A549 (cell line): ENCODE measurements around the gene LSM3. TPM values are rescaled to one million over a fixed set of nuclear protein-coding genes. Genes with fewer than 3 reads are reported as not detected.

Experiments
- ATAC-seq, 2 experiments: fragments of 200-7000 bp in 1 of 2; fragments of >200 bp in 1 of 2; cut with Nextera tagmentation in 1 of 2; cut with Tn5 transposase in 1 of 2; 3 replicates each; pipeline versions ENCODE4 v1.8.0 to v1.9.1; 2018 to 2020; ENCODE audit warnings: mild to moderate bottlenecking in 1 of 2, moderate library complexity in 1 of 2
- CTCF ChIA-PET: fragments of 300-600 bp; sonication (Branson Sonifier 250); formaldehyde crosslinking; extraction: SDS; loops from one replicate; lab custom pipeline; 2021; ENCODE audit warnings: antibody characterized with exemption, inconsistent platforms; lab: Yijun Ruan, JAX
- POLR2A ChIA-PET: fragments of 350-600 bp; formaldehyde crosslinking; extraction: SDS; loops from one replicate; lab custom pipeline; 2021; ENCODE audit warnings: antibody characterized with exemption, inconsistent platforms; lab: Yijun Ruan, JAX
- DNase-seq, 2 experiments: peaks; one replicate each; pipeline versions ENCODE4 v3.0.0 to v3.0.0-alpha.2; 2011 to 2016; ENCODE audit warnings: low read depth in 1 of 2, low spot score in 1 of 2
- FAIRE-seq: peaks from 2 replicates; lab custom pipeline; 2011; peaks lifted over from hg19 to GRCh38; lab: Jason Lieb, UNC
- H3K27ac ChIP-seq, 2 experiments: fragments of >200 bp; sonication (Bioruptor Twin); formaldehyde crosslinking; 3 replicates each; pipeline ENCODE4 v1.5.1; 2016 to 2017
- H3K4me1 ChIP-seq: fragments of >200 bp; sonication (Bioruptor Twin); formaldehyde crosslinking; 3 replicates; pipeline ENCODE4 v1.6.1; 2016
- H3K4me2 ChIP-seq: fragments of >200 bp; sonication (Bioruptor Twin); formaldehyde crosslinking; 3 replicates; pipeline ENCODE4 v1.6.1; 2016
- H3K4me3 ChIP-seq: fragments of >200 bp; sonication (Bioruptor Twin); formaldehyde crosslinking; 3 replicates; pipeline ENCODE4 v1.5.1; 2016
- H3K9me3 ChIP-seq: fragments of >200 bp; sonication (Bioruptor Twin); formaldehyde crosslinking; 3 replicates; pipeline ENCODE4 v1.6.1; 2016
- CBX8 ChIP-seq: fragments of 200-600 bp; sonication (generic); IDR thresholded peaks from 2 replicates; pipeline ENCODE4 v1.6.1; 2016
- CEBPB ChIP-seq, 2 experiments: fragments of >200 bp in 1 of 2; sonication (Bioruptor Twin) in 1 of 2; formaldehyde crosslinking in 1 of 2; IDR thresholded peaks; 2 replicates each; pipeline ENCODE4 v1.6.1; 2012 to 2016
- CHD2 ChIP-seq: fragments of 150-350 bp; IDR thresholded peaks from 2 replicates; pipeline ENCODE4 v1.6.1; 2014; ENCODE audit warnings: low read length; ENCODE audit not compliant: partially characterized antibody
- CHD4 ChIP-seq: fragments of 200-600 bp; sonication (generic); IDR thresholded peaks from 2 replicates; pipeline ENCODE4 v1.6.1; 2016; ENCODE audit warnings: antibody characterized with exemption, mild to moderate bottlenecking, borderline replicate concordance
- EHF ChIP-seq: fragments of 250-450 bp; sonication (Bioruptor Pico); IDR thresholded peaks from 2 replicates; pipeline ENCODE4 v1.5.0; 2020; ENCODE audit warnings: mild to moderate bottlenecking
- EP300 ChIP-seq, 2 experiments: fragments of >200 bp; sonication (Bioruptor Twin); formaldehyde crosslinking; IDR thresholded peaks; 2 replicates in 1 of 2; 3 replicates in 1 of 2; pipeline ENCODE4 v1.6.1; 2016 to 2017
- KDM5A ChIP-seq: fragments of 200-600 bp; sonication (generic); IDR thresholded peaks from 2 replicates; pipeline ENCODE4 v1.6.1; 2016; ENCODE audit warnings: antibody characterized with exemption, mild to moderate bottlenecking
- PHF8 ChIP-seq: fragments of 200-600 bp; sonication (generic); IDR thresholded peaks from 2 replicates; pipeline ENCODE4 v1.6.1; 2016; ENCODE audit warnings: low read depth, mild to moderate bottlenecking, antibody characterized with exemption, moderate library complexity, borderline replicate concordance
- POLR2A ChIP-seq: IDR thresholded peaks from 2 replicates; pipeline ENCODE4 v1.6.1; 2012; ENCODE audit warnings: mild to moderate bottlenecking, low read length
- POLR2AphosphoS2 ChIP-seq: conservative IDR thresholded peaks from 2 replicates; pipeline ENCODE4 v1.6.1; 2012; ENCODE audit warnings: low read length, improper control_type of control experiment, inconsistent platforms
- RAD21 ChIP-seq, 2 experiments: fragments of >200 bp in 1 of 2; sonication (Bioruptor Twin) in 1 of 2; formaldehyde crosslinking in 1 of 2; IDR thresholded peaks in 1 of 2; conservative IDR thresholded peaks in 1 of 2; 2 replicates in 1 of 2; 3 replicates in 1 of 2; pipeline ENCODE4 v1.6.1; 2012 to 2018; ENCODE audit warnings: inconsistent platforms in 1 of 2
- SREBF2 ChIP-seq: fragments of 450-650 bp; IDR thresholded peaks from 2 replicates; pipeline ENCODE4 v1.6.1; 2014; ENCODE audit warnings: mild to moderate bottlenecking, moderate library complexity
- TFCP2L1 ChIP-seq: fragments of 250-450 bp; sonication (Bioruptor Pico); IDR thresholded peaks from 2 replicates; pipeline ENCODE4 v1.5.0; 2021; ENCODE audit warnings: mild to moderate bottlenecking
- TP53 ChIP-seq: fragments of 250-450 bp; sonication (Bioruptor Pico); IDR thresholded peaks from 2 replicates; pipeline ENCODE4 v1.5.0; 2021; ENCODE audit warnings: mild to moderate bottlenecking, moderate library complexity
- ZC3H11A ChIP-seq: fragments of 450-650 bp; IDR thresholded peaks from 2 replicates; pipeline ENCODE4 v1.6.1; 2014; ENCODE audit warnings: antibody characterized with exemption, mild to moderate bottlenecking
- ZSCAN20 ChIP-seq: fragments of 250-450 bp; sonication (Bioruptor Pico); IDR thresholded peaks from 2 replicates; pipeline ENCODE4 v1.8.0; 2022; ENCODE audit warnings: mild to moderate bottlenecking, moderate library complexity
- WGBS: methylation state at CpG from one replicate; pipeline ENCODE4 v1.1.6; 2017; ENCODE audit errors: missing lambda C conversion rate; 5-methylcytosine and 5-hydroxymethylcytosine counted together
- polyA plus RNA-seq, 4 experiments: library from polyadenylated mRNA; depleted of rRNA in 3 of 4; stranded (reverse); fragments of >200 nt; fragmentation: RNase III in 1 of 4; extraction: RNeasy Plus Mini Kit Qiagen cat#74134 plus additional on column Dnase treatment in 1 of 4; gene quantifications; 2 replicates in 3 of 4; 3 replicates in 1 of 4; pipeline ENCODE4 v1.2.3, GENCODE V29; 2011 to 2017
- TF ChIP-seq, protein P1 (sequence below): IDR thresholded peaks from 2 replicates; pipeline ENCODE4 v1.6.1; 2012
- TF ChIP-seq, protein P2 (sequence below): fragments of >200 bp; sonication (Bioruptor Twin); formaldehyde crosslinking; IDR thresholded peaks from 3 replicates; pipeline ENCODE4 v1.5.1; 2016
- TF ChIP-seq, protein P3 (sequence below): IDR thresholded peaks from 2 replicates; pipeline ENCODE4 v1.6.1; 2012; ENCODE audit warnings: low read depth, borderline replicate concordance
- TF ChIP-seq, protein P4 (sequence below): fragments of 450-650 bp; IDR thresholded peaks from 2 replicates; pipeline ENCODE4 v1.6.1; 2014; ENCODE audit warnings: antibody characterized with exemption
- TF ChIP-seq, protein P5 (sequence below): fragments of >200 bp; sonication (Bioruptor Twin); formaldehyde crosslinking; IDR thresholded peaks from 2 replicates; pipeline ENCODE4 v1.6.1; 2016

Gene LSM3
- polyA plus RNA-seq, 2 of the 4 experiments (the other 2 are of a cell fraction), result 23.9 to 32.0 TPM

DNA sequence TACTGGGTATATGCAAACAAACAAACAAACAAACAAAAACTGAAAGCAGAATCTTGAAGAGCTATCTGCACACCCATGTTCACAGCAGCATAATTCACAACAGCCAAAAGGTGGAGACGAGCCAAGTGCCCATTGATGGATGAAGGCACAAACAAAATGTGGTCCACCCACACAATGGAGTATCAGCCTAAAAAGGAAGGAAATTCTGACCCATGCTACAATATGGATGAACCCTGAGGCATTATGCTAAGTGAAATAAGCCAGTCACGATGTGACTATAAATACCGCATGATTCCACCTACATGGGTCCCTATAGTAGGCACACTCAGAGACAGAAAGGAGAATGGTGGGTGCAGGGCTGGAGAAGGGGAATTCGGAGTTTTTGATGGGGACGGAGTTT, 24.3 kb upstream of the LSM3 start:
- H3K4me1 ChIP-seq, result no peaks in the 10 kb centered on the region
- H3K4me3 ChIP-seq, result no peak overlapping the region
- TF ChIP-seq EP300 (IDR thresholded peaks at IDR 0.05), result no peak
- no peak for TF ChIP-seq EHF
- no peak for TF ChIP-seq ZC3H11A
- no peak for TF ChIP-seq ZSCAN20 (CRISPR knock-in tag)
- no peak for TF ChIP-seq TP53 (CRISPR knock-in tag)
- no peak for TF ChIP-seq SREBF2
- TF ChIP-seq, protein P1, sequence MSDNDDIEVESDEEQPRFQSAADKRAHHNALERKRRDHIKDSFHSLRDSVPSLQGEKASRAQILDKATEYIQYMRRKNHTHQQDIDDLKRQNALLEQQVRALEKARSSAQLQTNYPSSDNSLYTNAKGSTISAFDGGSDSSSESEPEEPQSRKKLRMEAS, result no peak
- no peak for TF ChIP-seq KDM5A
- TF ChIP-seq PHF8, result no peak
- TF ChIP-seq, protein P2, sequence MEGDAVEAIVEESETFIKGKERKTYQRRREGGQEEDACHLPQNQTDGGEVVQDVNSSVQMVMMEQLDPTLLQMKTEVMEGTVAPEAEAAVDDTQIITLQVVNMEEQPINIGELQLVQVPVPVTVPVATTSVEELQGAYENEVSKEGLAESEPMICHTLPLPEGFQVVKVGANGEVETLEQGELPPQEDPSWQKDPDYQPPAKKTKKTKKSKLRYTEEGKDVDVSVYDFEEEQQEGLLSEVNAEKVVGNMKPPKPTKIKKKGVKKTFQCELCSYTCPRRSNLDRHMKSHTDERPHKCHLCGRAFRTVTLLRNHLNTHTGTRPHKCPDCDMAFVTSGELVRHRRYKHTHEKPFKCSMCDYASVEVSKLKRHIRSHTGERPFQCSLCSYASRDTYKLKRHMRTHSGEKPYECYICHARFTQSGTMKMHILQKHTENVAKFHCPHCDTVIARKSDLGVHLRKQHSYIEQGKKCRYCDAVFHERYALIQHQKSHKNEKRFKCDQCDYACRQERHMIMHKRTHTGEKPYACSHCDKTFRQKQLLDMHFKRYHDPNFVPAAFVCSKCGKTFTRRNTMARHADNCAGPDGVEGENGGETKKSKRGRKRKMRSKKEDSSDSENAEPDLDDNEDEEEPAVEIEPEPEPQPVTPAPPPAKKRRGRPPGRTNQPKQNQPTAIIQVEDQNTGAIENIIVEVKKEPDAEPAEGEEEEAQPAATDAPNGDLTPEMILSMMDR, result no peak
- TF ChIP-seq, protein P3, sequence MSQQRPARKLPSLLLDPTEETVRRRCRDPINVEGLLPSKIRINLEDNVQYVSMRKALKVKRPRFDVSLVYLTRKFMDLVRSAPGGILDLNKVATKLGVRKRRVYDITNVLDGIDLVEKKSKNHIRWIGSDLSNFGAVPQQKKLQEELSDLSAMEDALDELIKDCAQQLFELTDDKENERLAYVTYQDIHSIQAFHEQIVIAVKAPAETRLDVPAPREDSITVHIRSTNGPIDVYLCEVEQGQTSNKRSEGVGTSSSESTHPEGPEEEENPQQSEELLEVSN, result no peak
- TF ChIP-seq RAD21 (conservative IDR thresholded peaks at IDR 0.05 in 1 of 2, IDR thresholded peaks at IDR 0.05 in 1 of 2), result no peak
- no peak for TF ChIP-seq CEBPB (IDR thresholded peaks at IDR 0.05)
- no peak for TF ChIP-seq CHD2
- TF ChIP-seq, all 56 proteins: peak for 0
- ATAC-seq, result no peak
- CTCF ChIA-PET, result interaction anchor here (1.3 to 3.6 kb wide), 5 partner anchors 8 to 49 kb away, joined by 3 to 17 read pairs (median 5); no protein-coding TSS in a partner anchor
- POLR2A ChIA-PET, result interaction anchor here (0.7 to 2.0 kb wide), 2 partner anchors 13 to 24 kb away, joined by 3 to 10 read pairs; partner anchors contain the start of genes LSM3 and XPC
- 94% methylated on average over 5 of the region's 5 CpGs for WGBS
- Histone ChIP-seq H3K27ac (no peak overlapping the region), H3K4me2 (no peak overlapping the region), H3K9me3 (no peaks in the 10 kb centered on the region)
- FAIRE-seq, result no peak
- no peak for DNase-seq

DNA sequence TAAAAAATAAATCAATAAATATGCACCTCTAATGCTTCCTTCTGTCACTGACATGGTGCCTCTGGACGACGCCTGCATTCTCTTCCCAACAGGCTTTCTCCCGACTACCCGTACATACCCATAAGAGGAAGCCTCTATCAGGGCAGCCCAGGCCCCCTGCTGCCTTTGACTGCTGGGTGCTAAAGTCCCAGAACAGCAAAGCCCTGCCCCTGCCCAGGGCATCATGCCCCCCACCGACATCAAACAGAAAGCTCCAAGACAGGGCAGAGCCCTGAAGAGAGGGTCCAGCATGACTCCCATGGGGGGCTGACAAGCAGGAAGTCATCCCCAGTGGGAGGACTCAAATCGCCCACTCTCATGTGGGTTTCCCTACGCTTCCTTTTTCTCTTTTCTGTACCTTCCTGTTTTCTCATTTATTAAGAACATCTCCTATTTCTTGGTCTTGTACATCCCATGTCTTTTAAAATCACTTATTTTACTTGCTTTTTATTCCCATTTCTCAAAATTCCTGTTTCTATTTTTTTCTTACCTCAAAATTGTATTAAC, 23.6 kb upstream of the LSM3 start:
- no peaks in the 10 kb centered on the region for H3K9me3 ChIP-seq
- H3K27ac ChIP-seq, result no peak overlapping the region
- TF ChIP-seq EP300 (IDR thresholded peaks at IDR 0.05), result no peak
- TF ChIP-seq KDM5A, result no peak
- TF ChIP-seq CEBPB (IDR thresholded peaks at IDR 0.05), result no peak
- no peak for TF ChIP-seq CBX8
- no peak for TF ChIP-seq CHD4
- TF ChIP-seq, protein P4, sequence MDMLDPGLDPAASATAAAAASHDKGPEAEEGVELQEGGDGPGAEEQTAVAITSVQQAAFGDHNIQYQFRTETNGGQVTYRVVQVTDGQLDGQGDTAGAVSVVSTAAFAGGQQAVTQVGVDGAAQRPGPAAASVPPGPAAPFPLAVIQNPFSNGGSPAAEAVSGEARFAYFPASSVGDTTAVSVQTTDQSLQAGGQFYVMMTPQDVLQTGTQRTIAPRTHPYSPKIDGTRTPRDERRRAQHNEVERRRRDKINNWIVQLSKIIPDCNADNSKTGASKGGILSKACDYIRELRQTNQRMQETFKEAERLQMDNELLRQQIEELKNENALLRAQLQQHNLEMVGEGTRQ, result no peak
- TF ChIP-seq SREBF2, result no peak
- no peak for TF ChIP-seq POLR2AphosphoS2
- TF ChIP-seq, protein P3, result no peak
- no peak for TF ChIP-seq POLR2A
- TF ChIP-seq, protein P5, sequence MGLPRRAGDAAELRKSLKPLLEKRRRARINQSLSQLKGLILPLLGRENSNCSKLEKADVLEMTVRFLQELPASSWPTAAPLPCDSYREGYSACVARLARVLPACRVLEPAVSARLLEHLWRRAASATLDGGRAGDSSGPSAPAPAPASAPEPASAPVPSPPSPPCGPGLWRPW, result no peak
- no peak for TF ChIP-seq TFCP2L1 (CRISPR knock-in tag)
- 93% methylated on average over 7 of the region's 7 CpGs for WGBS
- DNase-seq, result no peak
- ChIA-PET CTCF (interaction anchor here (0.7 to 3.6 kb wide), 3 partner anchors 9 to 13 kb away, joined by 3 to 17 read pairs (median 5); no protein-coding TSS in a partner anchor), POLR2A (interaction anchor here (1.0 kb wide), 1 partner anchor 24 kb away, joined by 3 read pairs; the partner anchor contains the start of genes LSM3 and XPC)
- no peak for FAIRE-seq
- no peaks in the 10 kb centered on the region for H3K4me1 ChIP-seq
- H3K4me2 ChIP-seq, result no peak overlapping the region
- H3K4me3 ChIP-seq, result no peak overlapping the region
- ATAC-seq, result no peak
